CD14-positive monocyte (primary cell): ENCODE data around the gene HSD17B3. TPM values are rescaled to one million over a fixed set of nuclear protein-coding genes. Genes with fewer than 3 reads are reported as not detected.

Experiments used
- DNase-seq, 3 donors: peaks; one replicate each; pipeline ENCODE4 v3.0.0-alpha.2; 2011 to 2022
- H2AFZ ChIP-seq: 2 replicates; pipeline ENCODE4 v1.6.0; 2012; ENCODE audit warnings: mild to moderate bottlenecking, low read depth, low read length, inconsistent platforms; ENCODE audit not compliant: insufficient read depth, poor library complexity, severe bottlenecking
- H3K27ac ChIP-seq, 2 donors: 1 replicate in 1 of 2; 2 replicates in 1 of 2; pipeline ENCODE4 v1.5.1; 2012 to 2013; ENCODE audit warnings: low read length in 2 of 2, control low read depth in 1 of 2, inconsistent platforms in 1 of 2, low read depth in 1 of 2, mild to moderate bottlenecking in 1 of 2
- H3K27me3 ChIP-seq, 2 donors: one replicate each; pipeline versions ENCODE4 v1.6.0 to v1.6.1; 2011 to 2013; ENCODE audit warnings: low read length in 2 of 2; ENCODE audit not compliant: control insufficient read depth in 2 of 2, insufficient read depth in 2 of 2
- H3K36me3 ChIP-seq, 2 donors: replicated peaks in 1 of 2; 1 replicate in 1 of 2; 2 replicates in 1 of 2; pipeline versions ENCODE4 v1.5.1 to v1.6.1; 2012 to 2013; ENCODE audit warnings: low read length in 2 of 2, control low read depth in 1 of 2, inconsistent platforms in 1 of 2, mild to moderate bottlenecking in 1 of 2; ENCODE audit not compliant: insufficient read depth in 2 of 2, control insufficient read depth in 1 of 2
- H3K4me1 ChIP-seq, 2 donors: 1 replicate in 1 of 2; 2 replicates in 1 of 2; pipeline versions ENCODE4 v1.5.1 to v1.6.1; 2012 to 2013; ENCODE audit warnings: low read length in 2 of 2, control low read depth in 1 of 2, inconsistent platforms in 1 of 2, mild to moderate bottlenecking in 1 of 2, moderate library complexity in 1 of 2; ENCODE audit not compliant: insufficient read depth in 2 of 2, control insufficient read depth in 1 of 2
- H3K4me2 ChIP-seq: replicated peaks from 2 replicates; pipeline ENCODE3; 2012; ENCODE audit warnings: low read length, moderate library complexity, mild to moderate bottlenecking; ENCODE audit not compliant: poor library complexity, severe bottlenecking; ENCODE audit errors: extremely low read depth
- H3K4me3 ChIP-seq, 3 experiments: fragments of 200-600 bp in 1 of 3; sonication (generic) in 1 of 3; replicated peaks in 1 of 3; 1 replicate in 2 of 3; 2 replicates in 1 of 3; pipeline ENCODE4 v1.5.1; 2011 to 2013; ENCODE audit warnings: low read length in 3 of 3, mild to moderate bottlenecking in 3 of 3, control low read depth in 2 of 3, low read depth in 2 of 3, inconsistent platforms in 1 of 3, moderate library complexity in 1 of 3
- H3K79me2 ChIP-seq: 2 replicates; pipeline ENCODE4 v1.6.0; 2012; ENCODE audit warnings: mild to moderate bottlenecking, control low read depth, inconsistent platforms, low read length, moderate library complexity; ENCODE audit not compliant: insufficient read depth
- H3K9ac ChIP-seq: 2 replicates; pipeline ENCODE4 v1.6.0; 2017; ENCODE audit warnings: low read length, mild to moderate bottlenecking; ENCODE audit not compliant: insufficient read depth, poor library complexity, severe bottlenecking
- H3K9me3 ChIP-seq, 2 donors: replicated peaks in 1 of 2; 1 replicate in 1 of 2; 2 replicates in 1 of 2; pipeline versions ENCODE4 v1.5.1 to v1.6.1; 2012 to 2013; ENCODE audit warnings: low read length in 2 of 2, control low read depth in 1 of 2; ENCODE audit not compliant: control insufficient read depth in 1 of 2, insufficient read depth in 1 of 2
- H4K20me1 ChIP-seq: 2 replicates; pipeline ENCODE4 v1.6.0; 2012; ENCODE audit warnings: mild to moderate bottlenecking, low read length, control low read depth, moderate library complexity; ENCODE audit not compliant: insufficient read depth
- H3K27ac Mint-ChIP-seq, 7 donors: one replicate each; pipeline ENCODE4 v1.8.0; 2020; ENCODE audit warnings: mild to moderate bottlenecking in 7 of 7, mixed read lengths in 7 of 7, moderate library complexity in 6 of 7, inconsistent platforms in 2 of 7
- H3K27me3 Mint-ChIP-seq, 3 donors: one replicate each; pipeline ENCODE4 v1.8.0; 2021 to 2022; ENCODE audit warnings: low read depth in 3 of 3, mild to moderate bottlenecking in 3 of 3, mixed read lengths in 3 of 3, moderate library complexity in 3 of 3, inconsistent platforms in 1 of 3
- H3K36me3 Mint-ChIP-seq, 2 donors: one replicate each; pipeline ENCODE4 v1.8.0; 2020; ENCODE audit warnings: mixed read lengths in 2 of 2, inconsistent platforms in 1 of 2, mild to moderate bottlenecking in 1 of 2
- H3K4me1 Mint-ChIP-seq: one replicate; pipeline ENCODE4 v1.8.0; 2020; ENCODE audit warnings: mild to moderate bottlenecking, mixed read lengths
- H3K4me3 Mint-ChIP-seq, 2 donors: one replicate each; pipeline ENCODE4 v1.8.0; 2020; ENCODE audit warnings: mild to moderate bottlenecking in 2 of 2, mixed read lengths in 2 of 2, moderate library complexity in 1 of 2
- H3K9me3 Mint-ChIP-seq, 7 donors: one replicate each; pipeline ENCODE4 v1.8.0; 2020 to 2022; ENCODE audit warnings: mixed read lengths in 7 of 7, mild to moderate bottlenecking in 6 of 7, moderate library complexity in 6 of 7, inconsistent platforms in 2 of 7
- CTCF ChIP-seq: fragments of 200-600 bp; IDR thresholded peaks from one replicate; pipeline ENCODE4 v1.8.0; 2022; ENCODE audit warnings: antibody characterized with exemption, mild to moderate bottlenecking
- WGBS: methylation state at CpG from one replicate; pipeline ENCODE4 v1.1.5; 2013; ENCODE audit warnings: missing lambda C conversion rate; ENCODE audit not compliant: insufficient coverage; 5-methylcytosine and 5-hydroxymethylcytosine counted together
- intact Hi-C, 2 donors: fragments of 100-400 bp; cut with micrococcal nuclease; formaldehyde crosslinking; loops; one replicate each; pipeline versions ENCODE4 v1.15.0 to v1.15.1; 2023
- polyA plus RNA-seq, 3 donors: library from polyadenylated mRNA; depleted of rRNA in 1 of 3; unstranded in 2 of 3; stranded (reverse) in 1 of 3; fragments of 300-500 nt in 2 of 3; fragments of >200 nt in 1 of 3; fragmentation: Illumina TruSeq in 2 of 3; gene quantifications; 1 replicate in 2 of 3; 2 replicates in 1 of 3; pipeline ENCODE4 v1.2.3, GENCODE V29; 2012 to 2021

The HSD17B3 gene
- polyA plus RNA-seq, 3 donors, result 0.09 TPM; not detected in 2

- Mint-ChIP-seq H3K4me1 (no peaks in the 10 kb centered on the region), H3K9me3 (peaks cover 2 to 9% (median 3%) of the 10 kb centered on the region in 7 donors), H3K36me3 (no peaks in the 10 kb centered on the region), H3K27ac (no peak overlapping the region), H3K4me3 (no peak overlapping the region), H3K27me3 (peaks cover 0 to 13% (median 5%) of the 10 kb centered on the region in 3 donors)
- Histone ChIP-seq H3K27ac (no peak overlapping the region), H4K20me1 (no peaks in the 10 kb centered on the region), H3K4me2 (no peak overlapping the region), H3K9ac (no peak overlapping the region), H3K79me2 (no peaks in the 10 kb centered on the region), H3K36me3 (no peaks in the 10 kb centered on the region), H2AFZ (no peak overlapping the region), H3K27me3 (no peaks in the 10 kb centered on the region), H3K4me1 (no peaks in the 10 kb centered on the region), H3K4me3 (no peak overlapping the region), H3K9me3 (peaks cover 0 to 2% of the 10 kb centered on the region in 2 donors)
- no peak for TF ChIP-seq CTCF
- DNase-seq, result no peak
- WGBS, result 100% methylated on average over 3 of the region's 7 CpGs
- intact Hi-C loops, result loop anchor here in 1 of 2 donors (10.0 kb wide), 1 partner anchor 1525 kb away; no protein-coding TSS in a partner anchor
Measured at GRCh38 chr9:96209407-96210271, 92.3 kb downstream of the HSD17B3 start.

DNA sequence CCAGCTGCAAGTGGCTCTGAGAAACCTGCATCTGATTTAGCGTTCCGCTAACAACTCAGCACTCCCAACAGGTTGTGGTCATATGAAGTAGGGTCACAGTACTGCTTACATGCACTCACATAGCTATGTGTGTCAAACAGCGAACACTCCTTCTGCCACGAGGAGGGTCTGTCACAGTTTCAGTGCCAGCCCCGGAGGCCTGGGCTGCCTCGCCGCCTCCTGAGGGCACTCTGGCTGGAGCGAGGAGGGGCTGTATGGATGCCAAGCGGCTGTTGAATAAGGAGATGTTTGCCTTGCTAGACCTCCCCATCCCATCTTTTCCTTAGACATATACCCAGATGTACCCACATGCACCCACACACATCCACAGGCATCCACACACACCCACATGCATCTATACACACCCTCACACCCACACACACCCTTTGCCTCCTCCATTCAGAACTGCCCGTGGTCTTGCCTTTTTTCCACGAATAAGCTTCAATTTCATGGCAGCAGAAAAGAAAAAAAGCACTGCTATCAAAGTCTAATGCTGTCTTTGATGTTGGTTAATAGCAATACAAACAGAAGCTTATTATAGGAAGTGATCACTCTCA is 95.7 kb downstream of the HSD17B3 start:
- H3K4me2 ChIP-seq, result no peak overlapping the region
- peaks cover 0 to 10% of the 10 kb centered on the region in 2 donors for H3K9me3 ChIP-seq
- Mint-ChIP-seq H3K9me3 (peaks cover 3 to 15% (median 9%) of the 10 kb centered on the region in 7 donors), H3K4me1 (no peaks in the 10 kb centered on the region), H3K4me3 (no peak overlapping the region), H3K27ac (no peak overlapping the region), H3K27me3 (peaks cover 1 to 5% (median 2%) of the 10 kb centered on the region in 3 donors), H3K36me3 (no peaks in the 10 kb centered on the region)
- no peak for DNase-seq
- H3K9ac ChIP-seq, result no peak overlapping the region
- no peaks in the 10 kb centered on the region for H4K20me1 ChIP-seq
- no peaks in the 10 kb centered on the region for H3K79me2 ChIP-seq
- no peaks in the 10 kb centered on the region for H3K27me3 ChIP-seq
- intact Hi-C loops, result no loop called here
- no peak overlapping the region for H2AFZ ChIP-seq
- no peaks in the 10 kb centered on the region for H3K4me1 ChIP-seq
- no peaks in the 10 kb centered on the region for H3K36me3 ChIP-seq
- TF ChIP-seq CTCF, result no peak
- no peak overlapping the region for H3K27ac ChIP-seq
- H3K4me3 ChIP-seq, result no peak overlapping the region
- 93% methylated on average over 6 of the region's 11 CpGs for WGBS
